ENCODE results near the gene EFHC2.

Gene EFHC2

DNA sequence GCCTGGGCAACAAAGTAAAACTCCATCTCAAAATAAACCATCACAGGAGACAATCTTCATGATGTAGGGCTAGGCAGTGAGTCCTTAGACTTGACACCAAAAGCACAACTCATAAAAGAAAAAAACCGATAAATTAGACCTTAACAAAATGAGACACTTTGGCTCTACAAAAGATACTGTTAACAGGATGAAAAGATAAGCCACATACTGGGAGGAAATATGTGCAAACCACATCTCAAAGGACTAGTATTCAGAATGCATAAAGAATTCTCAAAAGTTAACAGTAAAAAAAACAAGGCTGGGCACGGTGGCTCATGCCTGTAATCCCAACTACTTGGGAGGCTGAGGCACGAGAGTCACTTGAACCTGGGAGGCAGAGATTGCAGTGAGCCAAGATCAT, 13.2 kb downstream of the EFHC2 start:
- no peaks in the 10 kb centered on the region for H3K4me1 ChIP-seq (ENCODE audit: control insufficient read depth, insufficient read depth, low read length)
- no peak overlapping the region for H3K9ac ChIP-seq (ENCODE audit: low read depth, low read length)
- H3K36me3 ChIP-seq (ENCODE audit: control insufficient read depth, insufficient read depth, low read length), result no peaks in the 10 kb centered on the region
- H3K27me3 ChIP-seq (ENCODE audit: control insufficient read depth, insufficient read depth, low read length), result no peaks in the 10 kb centered on the region
- H3K9me3 ChIP-seq (ENCODE audit: control insufficient read depth, insufficient read depth, low read length), result no peaks in the 10 kb centered on the region
- no peak overlapping the region for H3K4me3 ChIP-seq (ENCODE audit: low read depth, low read length)

DNA sequence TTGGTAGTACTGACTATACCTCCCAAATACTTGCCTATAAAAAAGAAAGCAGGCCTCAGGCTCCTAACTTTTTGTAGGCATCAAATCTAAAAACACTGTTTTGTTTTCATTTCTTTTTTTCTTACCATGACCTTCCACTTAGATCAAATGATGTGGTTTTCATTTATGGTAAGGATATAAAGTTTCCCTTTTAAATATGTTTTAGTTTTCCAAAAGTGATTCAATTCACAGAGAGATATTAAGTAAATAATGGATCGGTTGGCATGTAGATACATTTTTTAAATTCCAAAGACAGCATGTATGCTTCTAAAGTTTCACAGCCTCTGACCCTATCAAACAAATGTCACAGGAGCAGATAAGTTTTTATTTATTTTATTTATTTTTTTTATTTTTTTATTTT, 23.9 kb downstream of the EFHC2 start:
- Histone ChIP-seq H3K9me3 (ENCODE audit: control insufficient read depth, insufficient read depth, low read length) (no peaks in the 10 kb centered on the region), H3K9ac (ENCODE audit: low read depth, low read length) (no peak overlapping the region), H3K36me3 (ENCODE audit: control insufficient read depth, insufficient read depth, low read length) (no peaks in the 10 kb centered on the region), H3K27me3 (ENCODE audit: control insufficient read depth, insufficient read depth, low read length) (no peaks in the 10 kb centered on the region), H3K4me1 (ENCODE audit: control insufficient read depth, insufficient read depth, low read length) (no peaks in the 10 kb centered on the region), H3K4me3 (ENCODE audit: low read depth, low read length) (no peak overlapping the region)

DNA sequence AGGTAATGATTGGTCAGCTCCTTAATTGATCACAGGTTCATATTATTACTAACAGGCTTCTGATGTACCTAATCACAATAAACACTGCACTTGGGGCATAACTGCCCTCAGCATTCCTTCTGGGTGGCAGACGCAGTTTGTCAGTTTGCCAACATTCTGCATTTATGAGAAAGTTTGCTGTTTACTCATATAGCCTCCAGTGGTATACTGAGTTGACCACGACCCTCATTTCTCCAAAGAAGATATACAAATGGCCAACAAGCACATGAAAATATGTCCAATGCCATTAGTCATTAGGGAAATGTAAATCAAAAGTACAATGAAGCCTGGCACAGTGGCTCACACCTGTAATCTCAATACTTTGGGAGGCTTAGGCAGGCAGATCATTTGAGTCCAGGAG, 26.3 kb downstream of the EFHC2 start:
- H3K9ac ChIP-seq (ENCODE audit: low read depth, low read length), result no peak overlapping the region
- no peaks in the 10 kb centered on the region for H3K9me3 ChIP-seq (ENCODE audit: control insufficient read depth, insufficient read depth, low read length)

DNA sequence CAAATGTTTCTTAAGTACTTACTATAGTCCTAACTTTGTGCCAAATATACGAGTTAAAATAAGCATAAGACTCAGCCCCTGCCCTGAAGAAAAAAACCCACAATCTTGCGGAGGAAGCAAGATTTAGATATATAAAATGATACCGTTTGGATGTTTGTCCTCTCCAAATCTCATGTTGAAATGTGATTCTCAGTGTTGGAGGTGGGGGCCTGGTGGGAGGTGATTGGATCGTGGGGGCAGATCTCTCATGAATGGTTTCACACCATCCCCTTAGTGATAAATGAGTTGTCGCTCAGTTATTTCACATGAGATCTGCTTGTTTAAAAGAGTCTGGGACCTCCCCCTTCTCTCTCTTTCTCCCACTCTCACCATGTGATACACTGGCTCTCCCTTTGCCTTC, 28.7 kb downstream of the EFHC2 start:
- H3K4me3 ChIP-seq (ENCODE audit: low read depth, low read length), result no peak overlapping the region
- no peaks in the 10 kb centered on the region for H3K9me3 ChIP-seq (ENCODE audit: control insufficient read depth, insufficient read depth, low read length)
- H3K27me3 ChIP-seq (ENCODE audit: control insufficient read depth, insufficient read depth, low read length), result no peaks in the 10 kb centered on the region
- H3K4me1 ChIP-seq (ENCODE audit: control insufficient read depth, insufficient read depth, low read length), result no peaks in the 10 kb centered on the region
- H3K9ac ChIP-seq (ENCODE audit: low read depth, low read length), result no peak overlapping the region
- H3K36me3 ChIP-seq (ENCODE audit: control insufficient read depth, insufficient read depth, low read length), result no peaks in the 10 kb centered on the region

More for the DNA sequence above, 26.3 kb downstream of the EFHC2 start:
- H3K36me3 ChIP-seq (ENCODE audit: control insufficient read depth, insufficient read depth, low read length), result no peaks in the 10 kb centered on the region
- no peak overlapping the region for H3K4me3 ChIP-seq (ENCODE audit: low read depth, low read length)
- no peaks in the 10 kb centered on the region for H3K4me1 ChIP-seq (ENCODE audit: control insufficient read depth, insufficient read depth, low read length)
- no peaks in the 10 kb centered on the region for H3K27me3 ChIP-seq (ENCODE audit: control insufficient read depth, insufficient read depth, low read length)

DNA sequence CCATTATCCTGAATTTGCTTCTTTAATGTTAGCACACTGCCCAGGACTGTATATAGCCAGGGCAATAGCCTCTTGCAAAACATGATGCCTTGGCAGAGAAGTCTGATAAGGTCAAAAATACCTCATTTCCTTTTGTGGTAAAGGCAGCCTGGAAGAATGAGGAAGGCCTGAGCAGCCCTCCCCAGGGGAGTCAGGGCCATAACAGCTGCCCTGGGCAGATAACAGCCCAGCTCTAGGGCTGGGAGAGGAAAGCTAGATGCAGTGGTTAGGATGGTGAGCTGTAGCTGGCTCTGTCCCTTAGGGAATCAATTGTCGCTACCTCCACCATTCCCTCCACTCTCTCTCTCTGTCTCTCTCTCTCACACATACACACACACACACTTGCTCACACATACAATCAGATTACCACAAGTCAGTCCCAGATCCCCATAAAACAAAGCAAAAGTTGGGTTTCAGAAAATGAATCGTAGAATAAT, 29.2 kb downstream of the EFHC2 start:
- H3K4me1 ChIP-seq (ENCODE audit: control insufficient read depth, insufficient read depth, low read length), result no peaks in the 10 kb centered on the region
- H3K4me3 ChIP-seq (ENCODE audit: low read depth, low read length), result no peak overlapping the region
- no peak overlapping the region for H3K9ac ChIP-seq (ENCODE audit: low read depth, low read length)
- H3K9me3 ChIP-seq (ENCODE audit: control insufficient read depth, insufficient read depth, low read length), result no peaks in the 10 kb centered on the region
- no peaks in the 10 kb centered on the region for H3K36me3 ChIP-seq (ENCODE audit: control insufficient read depth, insufficient read depth, low read length)
- no peaks in the 10 kb centered on the region for H3K27me3 ChIP-seq (ENCODE audit: control insufficient read depth, insufficient read depth, low read length)

DNA sequence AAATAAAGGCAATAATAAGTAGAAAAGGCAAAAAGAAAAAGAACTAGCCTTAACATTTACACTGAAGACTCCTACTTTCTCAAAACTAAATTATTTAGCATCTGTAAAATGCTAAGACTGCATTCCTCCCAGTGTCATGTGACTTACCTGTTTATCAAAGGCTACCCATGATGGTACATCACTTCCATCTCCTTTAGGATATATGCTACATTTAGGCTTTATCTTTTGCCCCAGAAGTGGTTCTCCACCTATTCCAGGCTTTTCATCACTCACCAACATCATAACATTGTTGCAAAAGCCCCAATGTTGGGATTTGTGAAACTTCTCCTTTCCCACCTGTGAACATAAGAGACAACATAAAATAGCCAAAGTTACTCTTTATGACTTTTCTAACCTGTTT, 31.1 kb downstream of the EFHC2 start:
- H3K4me3 ChIP-seq (ENCODE audit: low read depth, low read length), result no peak overlapping the region
- H3K36me3 ChIP-seq (ENCODE audit: control insufficient read depth, insufficient read depth, low read length), result no peaks in the 10 kb centered on the region
- H3K4me1 ChIP-seq (ENCODE audit: control insufficient read depth, insufficient read depth, low read length), result no peaks in the 10 kb centered on the region
- H3K9ac ChIP-seq (ENCODE audit: low read depth, low read length), result no peak overlapping the region
- H3K9me3 ChIP-seq (ENCODE audit: control insufficient read depth, insufficient read depth, low read length), result no peaks in the 10 kb centered on the region
- no peaks in the 10 kb centered on the region for H3K27me3 ChIP-seq (ENCODE audit: control insufficient read depth, insufficient read depth, low read length)

DNA sequence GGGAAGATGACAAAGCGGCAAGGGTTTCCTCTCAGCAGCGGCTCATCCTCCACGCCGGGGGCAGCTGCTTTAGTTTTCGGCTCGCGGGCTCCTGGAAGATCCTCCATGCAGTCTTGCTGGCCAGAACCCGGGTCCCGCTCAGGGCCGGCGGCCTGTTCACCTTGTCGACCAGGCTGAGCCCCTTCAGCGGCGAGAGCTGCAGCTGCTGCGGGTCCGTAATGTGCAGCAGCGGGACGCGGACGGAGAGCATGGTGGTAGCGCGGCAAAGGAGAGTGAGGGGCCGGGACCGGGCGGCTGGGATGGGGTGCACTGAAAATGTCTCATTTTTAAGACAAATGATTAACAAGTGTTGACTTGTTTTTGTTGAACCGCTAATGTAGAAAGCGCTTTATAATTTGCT, 33.2 kb downstream of the EFHC2 start:
- Histone ChIP-seq H3K4me3 (ENCODE audit: low read depth, low read length) (no peak overlapping the region), H3K4me1 (ENCODE audit: control insufficient read depth, insufficient read depth, low read length) (no peaks in the 10 kb centered on the region), H3K27me3 (ENCODE audit: control insufficient read depth, insufficient read depth, low read length) (no peaks in the 10 kb centered on the region), H3K36me3 (ENCODE audit: control insufficient read depth, insufficient read depth, low read length) (no peaks in the 10 kb centered on the region), H3K9ac (ENCODE audit: low read depth, low read length) (no peak overlapping the region), H3K9me3 (ENCODE audit: control insufficient read depth, insufficient read depth, low read length) (no peaks in the 10 kb centered on the region)

DNA sequence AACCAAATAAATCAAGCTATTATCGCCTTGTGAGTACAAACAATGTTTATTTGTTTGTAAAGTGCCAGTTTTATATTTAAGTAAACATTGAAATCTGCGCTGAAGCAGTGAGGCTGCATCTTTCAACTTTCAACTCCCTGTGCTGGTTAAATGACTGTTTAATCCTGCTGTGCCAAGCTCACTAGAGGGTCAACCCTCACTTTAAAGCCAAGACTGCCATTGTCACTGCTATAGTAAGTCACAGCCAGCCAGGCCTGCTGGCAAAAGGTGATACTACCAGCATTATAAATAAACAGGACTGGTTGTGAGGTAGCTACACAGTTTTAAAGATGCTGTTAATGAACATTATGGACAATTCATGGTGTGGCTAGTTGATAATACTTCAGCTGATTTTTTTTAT, 34.6 kb downstream of the EFHC2 start:
- Histone ChIP-seq H3K4me3 (ENCODE audit: low read depth, low read length) (no peak overlapping the region), H3K27me3 (ENCODE audit: control insufficient read depth, insufficient read depth, low read length) (no peaks in the 10 kb centered on the region), H3K9ac (ENCODE audit: low read depth, low read length) (no peak overlapping the region), H3K9me3 (ENCODE audit: control insufficient read depth, insufficient read depth, low read length) (no peaks in the 10 kb centered on the region), H3K36me3 (ENCODE audit: control insufficient read depth, insufficient read depth, low read length) (no peaks in the 10 kb centered on the region), H3K4me1 (ENCODE audit: control insufficient read depth, insufficient read depth, low read length) (no peaks in the 10 kb centered on the region)

DNA sequence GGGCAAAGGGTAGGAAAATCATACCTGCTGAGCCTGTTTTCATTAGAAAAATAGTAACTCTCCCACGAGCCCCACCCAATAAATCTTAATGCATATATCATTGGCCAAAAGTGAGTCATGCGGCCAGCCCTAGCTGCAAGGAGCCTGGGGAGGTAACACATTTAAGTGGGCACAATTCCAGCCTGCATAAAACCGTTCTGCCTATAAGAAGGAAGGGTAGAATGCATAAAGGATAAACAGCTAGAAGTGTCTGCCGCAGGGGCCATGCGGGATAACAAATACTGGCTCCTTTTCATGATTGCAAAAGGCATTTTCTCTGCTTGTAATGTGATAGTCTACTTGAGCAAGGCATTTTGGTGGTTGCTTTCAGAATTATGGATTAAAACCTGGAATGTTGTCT, 37.1 kb downstream of the EFHC2 start:
- Histone ChIP-seq H3K4me3 (ENCODE audit: low read depth, low read length) (no peak overlapping the region), H3K27me3 (ENCODE audit: control insufficient read depth, insufficient read depth, low read length) (no peaks in the 10 kb centered on the region), H3K4me1 (ENCODE audit: control insufficient read depth, insufficient read depth, low read length) (no peaks in the 10 kb centered on the region), H3K9ac (ENCODE audit: low read depth, low read length) (no peak overlapping the region), H3K9me3 (ENCODE audit: control insufficient read depth, insufficient read depth, low read length) (no peaks in the 10 kb centered on the region), H3K36me3 (ENCODE audit: control insufficient read depth, insufficient read depth, low read length) (no peaks in the 10 kb centered on the region)

DNA sequence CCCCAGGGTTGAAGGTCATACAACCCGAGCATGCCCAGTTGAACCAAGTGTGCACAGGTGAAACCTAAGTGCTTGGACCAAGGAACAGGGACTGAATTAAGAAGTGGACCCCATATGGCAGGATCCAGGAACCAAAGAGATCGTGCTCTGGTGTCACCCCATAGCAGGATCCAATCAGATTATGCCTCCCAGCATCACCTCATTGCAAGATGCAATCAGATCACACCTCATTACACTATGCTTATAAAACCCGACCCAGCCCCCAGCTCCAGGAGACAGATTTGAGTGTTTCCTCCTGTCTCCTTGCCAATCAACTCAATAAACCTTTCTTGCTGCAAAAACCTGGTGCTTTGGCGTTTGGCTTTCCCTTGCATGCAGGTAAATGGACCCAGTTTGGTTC, 37.6 kb downstream of the EFHC2 start:
- H3K9ac ChIP-seq (ENCODE audit: low read depth, low read length), result no peak overlapping the region
- no peak overlapping the region for H3K4me3 ChIP-seq (ENCODE audit: low read depth, low read length)
- H3K4me1 ChIP-seq (ENCODE audit: control insufficient read depth, insufficient read depth, low read length), result no peaks in the 10 kb centered on the region
- no peaks in the 10 kb centered on the region for H3K27me3 ChIP-seq (ENCODE audit: control insufficient read depth, insufficient read depth, low read length)
- H3K9me3 ChIP-seq (ENCODE audit: control insufficient read depth, insufficient read depth, low read length), result no peaks in the 10 kb centered on the region
- no peaks in the 10 kb centered on the region for H3K36me3 ChIP-seq (ENCODE audit: control insufficient read depth, insufficient read depth, low read length)

DNA sequence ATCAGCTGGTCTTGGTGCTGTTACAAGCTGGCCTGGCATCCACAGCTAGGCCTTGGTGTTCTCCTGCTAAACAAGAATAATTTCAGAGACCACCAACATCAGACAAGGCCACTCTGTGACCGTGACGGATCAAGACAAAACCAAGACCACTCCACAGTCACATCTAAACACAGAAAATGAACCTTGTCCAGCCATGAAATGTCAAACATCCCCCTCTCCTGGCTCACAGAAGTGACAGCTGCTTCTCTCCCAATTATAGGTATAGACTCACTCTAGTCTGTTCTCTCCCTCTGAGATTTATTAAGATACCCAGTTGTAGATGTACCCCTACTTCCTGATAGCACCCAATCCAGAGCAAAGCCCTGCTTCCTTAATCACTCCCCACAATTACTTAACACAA, 40.4 kb downstream of the EFHC2 start:
- H3K9ac ChIP-seq (ENCODE audit: low read depth, low read length), result no peak overlapping the region
- H3K4me1 ChIP-seq (ENCODE audit: control insufficient read depth, insufficient read depth, low read length), result no peaks in the 10 kb centered on the region
- H3K4me3 ChIP-seq (ENCODE audit: low read depth, low read length), result no peak overlapping the region
- no peaks in the 10 kb centered on the region for H3K9me3 ChIP-seq (ENCODE audit: control insufficient read depth, insufficient read depth, low read length)
- no peaks in the 10 kb centered on the region for H3K27me3 ChIP-seq (ENCODE audit: control insufficient read depth, insufficient read depth, low read length)
- H3K36me3 ChIP-seq (ENCODE audit: control insufficient read depth, insufficient read depth, low read length), result no peaks in the 10 kb centered on the region

DNA sequence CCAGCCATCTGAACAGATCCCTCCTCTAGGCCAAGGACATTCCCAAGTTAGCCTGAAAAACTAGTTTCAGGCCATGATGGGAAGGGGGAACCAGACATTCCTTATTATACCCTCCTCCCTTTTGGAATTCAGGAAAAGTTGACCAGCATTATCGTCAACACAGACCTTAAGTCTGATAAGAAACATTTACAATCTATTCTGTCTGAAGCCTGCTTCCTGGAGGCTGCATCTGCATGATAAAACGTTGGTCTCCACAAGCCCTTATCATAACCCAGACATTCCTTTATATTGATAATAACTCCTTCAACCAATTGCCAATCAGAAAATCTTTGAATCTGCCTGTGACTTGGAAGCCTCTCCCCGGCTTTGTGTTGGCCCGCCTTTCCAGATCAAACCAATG, 44.3 kb downstream of the EFHC2 start:
- Histone ChIP-seq H3K36me3 (ENCODE audit: control insufficient read depth, insufficient read depth, low read length) (no peaks in the 10 kb centered on the region), H3K4me3 (ENCODE audit: low read depth, low read length) (no peak overlapping the region), H3K9ac (ENCODE audit: low read depth, low read length) (no peak overlapping the region), H3K27me3 (ENCODE audit: control insufficient read depth, insufficient read depth, low read length) (no peaks in the 10 kb centered on the region), H3K9me3 (ENCODE audit: control insufficient read depth, insufficient read depth, low read length) (peaks cover 4% of the 10 kb centered on the region), H3K4me1 (ENCODE audit: control insufficient read depth, insufficient read depth, low read length) (no peaks in the 10 kb centered on the region)
